ENCODE results near the gene DICER1.

GRCh38 chr14:95067526-95067925 is 89.8 kb downstream of the DICER1 start:
- no peak for TF ChIP-seq CTCF (IDR thresholded peaks at IDR 0.05)
- no peak for TF ChIP-seq POLR2A (IDR thresholded peaks at IDR 0.05)
